Mucosa of descending colon (tissue), 3 donors: Measurements from ENCODE around the gene ADISSP. TPM values are rescaled to one million over a fixed set of nuclear protein-coding genes. Genes with fewer than 3 reads are reported as not detected.
A peak's percentile ranks its signal among the peaks of the same experiment; 100 is the strongest.

Source experiments
- ATAC-seq: fragments of 200-7000 bp; cut with Tn5 transposase; one replicate; pipeline ENCODE4 v1.9.1; 2020; ENCODE audit warnings: mild to moderate bottlenecking, moderate library complexity
- DNase-seq, 3 donors: peaks; one replicate each; pipeline ENCODE4 v3.0.0-alpha.2; 2020
- H3K36me3 ChIP-seq: fragments of 200-600 bp; one replicate; pipeline ENCODE4 v1.8.0; 2021; ENCODE audit warnings: low read depth, mild to moderate bottlenecking
- H3K4me1 ChIP-seq: fragments of 200-600 bp; one replicate; pipeline ENCODE4 v1.8.0; 2021; ENCODE audit warnings: low read depth, mild to moderate bottlenecking
- H3K4me3 ChIP-seq: fragments of 200-600 bp; one replicate; pipeline ENCODE4 v1.8.0; 2021; ENCODE audit warnings: mild to moderate bottlenecking
- H3K9me3 ChIP-seq: fragments of 200-600 bp; one replicate; pipeline ENCODE4 v1.8.0; 2021; ENCODE audit warnings: mild to moderate bottlenecking
- intact Hi-C, 2 donors: fragments of 100-400 bp; cut with DNase I in 1 of 2; cut with micrococcal nuclease in 1 of 2; formaldehyde crosslinking; loops; one replicate each; pipeline versions ENCODE4 v1.11.0 to v1.11.1; 2022; cut with DNase I, micrococcal nuclease
- total RNA-seq, 3 donors: library from RNA; stranded (reverse); fragmentation: NEBNext Ultra II Directional in 2 of 3; extraction: Animal tissue kit (Norgen Biotek cat#: 25700) in 2 of 3; gene quantifications; one replicate each; pipeline versions ENCODE4 v1.2.1 to v1.2.4, GENCODE V29; 2021 to 2023
- TF ChIP-seq, protein P1 (sequence below): fragments of 200-600 bp; IDR thresholded peaks from one replicate; pipeline ENCODE4 v1.8.0; 2022; ENCODE audit warnings: antibody characterized with exemption, mild to moderate bottlenecking
- donor health status: DM: no; HTN: no; CAD: no; lungs with moderate emphysema.
- donor health status: DM: no; HTN: no; CAD: no.
- donor health status: DM: no; HTN: yes; CAD: no.

Gene ADISSP
- total RNA-seq, 3 donors from 2014 or later = 14.5 to 69.6 (median 26.5) TPM

DNA sequence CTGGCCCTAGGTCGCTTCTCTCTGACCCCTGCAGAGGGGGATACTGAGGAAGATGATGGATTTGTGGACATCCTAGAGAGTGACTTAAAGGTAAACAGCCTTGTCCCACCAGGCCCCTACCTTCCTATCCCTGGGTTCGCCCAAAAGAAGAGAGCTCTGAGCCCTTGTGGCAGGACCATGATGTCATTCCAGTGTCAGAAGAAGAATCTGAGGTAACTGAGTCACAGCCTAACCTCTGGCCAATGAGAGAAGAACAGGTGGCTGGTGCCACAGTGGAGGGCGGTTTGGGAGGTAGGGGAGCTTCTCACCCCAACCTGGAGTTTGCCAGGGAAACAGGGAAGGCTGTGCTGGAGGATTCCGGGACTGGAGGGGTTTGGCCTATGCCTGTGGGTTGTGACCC is 33.7 kb upstream of the ADISSP start:
- Histone ChIP-seq H3K36me3 (no peaks in the 10 kb centered on the region), H3K4me1 (peaks cover 39% of the 10 kb centered on the region), H3K4me3 (no peak overlapping the region), H3K9me3 (no peaks in the 10 kb centered on the region)
- DNase-seq (no peak), ATAC-seq (no peak)
- intact Hi-C loops = no loop called here
- TF ChIP-seq, protein P1, sequence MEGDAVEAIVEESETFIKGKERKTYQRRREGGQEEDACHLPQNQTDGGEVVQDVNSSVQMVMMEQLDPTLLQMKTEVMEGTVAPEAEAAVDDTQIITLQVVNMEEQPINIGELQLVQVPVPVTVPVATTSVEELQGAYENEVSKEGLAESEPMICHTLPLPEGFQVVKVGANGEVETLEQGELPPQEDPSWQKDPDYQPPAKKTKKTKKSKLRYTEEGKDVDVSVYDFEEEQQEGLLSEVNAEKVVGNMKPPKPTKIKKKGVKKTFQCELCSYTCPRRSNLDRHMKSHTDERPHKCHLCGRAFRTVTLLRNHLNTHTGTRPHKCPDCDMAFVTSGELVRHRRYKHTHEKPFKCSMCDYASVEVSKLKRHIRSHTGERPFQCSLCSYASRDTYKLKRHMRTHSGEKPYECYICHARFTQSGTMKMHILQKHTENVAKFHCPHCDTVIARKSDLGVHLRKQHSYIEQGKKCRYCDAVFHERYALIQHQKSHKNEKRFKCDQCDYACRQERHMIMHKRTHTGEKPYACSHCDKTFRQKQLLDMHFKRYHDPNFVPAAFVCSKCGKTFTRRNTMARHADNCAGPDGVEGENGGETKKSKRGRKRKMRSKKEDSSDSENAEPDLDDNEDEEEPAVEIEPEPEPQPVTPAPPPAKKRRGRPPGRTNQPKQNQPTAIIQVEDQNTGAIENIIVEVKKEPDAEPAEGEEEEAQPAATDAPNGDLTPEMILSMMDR = no peak

DNA sequence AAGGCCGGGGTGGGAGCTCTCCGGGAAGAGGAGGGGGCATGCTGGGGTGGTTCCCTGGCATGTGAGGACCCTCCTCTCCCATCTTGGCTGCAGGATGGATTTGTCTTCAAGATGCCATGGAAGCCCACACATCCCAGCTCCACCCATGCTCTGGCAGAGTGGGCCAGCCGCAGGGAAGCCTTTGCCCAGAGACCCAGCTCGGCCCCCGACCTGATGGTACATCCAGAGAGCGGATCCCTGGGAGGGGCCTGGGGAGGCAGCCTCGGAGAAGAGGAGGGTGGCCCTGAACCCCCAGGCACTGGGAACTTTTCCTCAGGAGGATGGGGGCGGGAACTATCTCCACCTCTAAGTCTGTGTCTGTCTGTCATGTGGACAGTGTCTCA is 33.3 kb upstream of the ADISSP start:
- Histone ChIP-seq H3K4me1 (peaks cover 35% of the 10 kb centered on the region), H3K4me3 (no peak overlapping the region), H3K9me3 (no peaks in the 10 kb centered on the region), H3K36me3 (no peaks in the 10 kb centered on the region)
- intact Hi-C loops = no loop called here
- TF ChIP-seq, protein P1 = no peak
- DNase-seq (peak in 1 of 3 donors; percentile 60), ATAC-seq (no peak)

DNA sequence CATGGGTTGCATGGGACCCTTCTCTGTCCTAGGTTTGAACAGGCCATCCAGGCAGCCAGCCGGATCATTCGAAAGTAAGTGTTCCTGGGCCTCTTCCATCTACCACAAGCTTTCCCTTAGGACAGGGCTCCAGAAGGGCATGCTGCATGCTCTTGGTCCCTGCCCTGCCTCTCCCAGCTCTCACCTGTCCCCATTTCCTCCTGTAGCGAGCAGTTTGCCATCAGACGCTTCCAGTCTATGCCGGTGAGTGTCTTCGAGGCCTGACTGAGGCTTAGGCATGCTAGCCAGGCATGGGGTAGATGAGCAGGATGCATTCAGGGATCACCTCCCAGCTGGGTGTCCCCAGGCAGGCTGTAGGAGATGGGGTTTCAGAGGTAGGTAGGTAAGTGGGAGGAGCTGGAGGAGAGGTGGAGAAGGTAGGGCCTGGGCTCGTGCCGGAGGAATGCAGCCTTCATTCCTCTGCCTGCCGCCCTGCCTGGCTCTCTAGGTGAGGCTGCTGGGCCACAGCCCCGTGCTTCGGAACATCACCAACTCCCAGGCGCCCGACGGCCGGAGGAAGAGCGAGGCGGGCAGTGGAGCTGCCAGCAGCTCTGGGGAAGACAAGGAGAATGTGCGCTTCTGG is 32.8 kb upstream of the ADISSP start:
- DNase-seq = peak in 1 of 3 donors; percentile 53
- no peaks in the 10 kb centered on the region for H3K9me3 ChIP-seq
- no peak overlapping the region for H3K4me3 ChIP-seq
- no peak for ATAC-seq
- TF ChIP-seq, protein P1 = no peak
- H3K4me1 ChIP-seq = peaks cover 34% of the 10 kb centered on the region
- no peaks in the 10 kb centered on the region for H3K36me3 ChIP-seq
- intact Hi-C loops = no loop called here

DNA sequence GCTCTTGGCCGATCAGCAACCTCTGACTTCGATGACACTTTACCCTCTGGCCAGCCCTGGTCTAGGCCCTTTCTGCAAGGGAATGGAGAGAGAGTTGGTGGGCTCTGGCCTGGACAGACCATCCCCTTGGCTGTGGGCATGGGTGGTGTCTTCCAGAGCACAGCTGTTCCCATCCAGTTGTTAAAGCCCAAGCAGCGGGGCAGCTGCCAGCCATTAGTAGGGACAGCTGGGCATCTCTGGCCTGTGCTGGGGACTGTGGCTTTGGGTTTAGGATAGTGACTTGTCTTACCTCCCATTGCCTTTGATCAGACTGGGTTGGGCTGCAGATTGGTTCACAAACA is 31.3 kb upstream of the ADISSP start:
- H3K36me3 ChIP-seq = no peaks in the 10 kb centered on the region
- intact Hi-C loops = no loop called here
- DNase-seq (peak in 1 of 3 donors; percentile 39), ATAC-seq (no peak)
- peaks cover 34% of the 10 kb centered on the region for H3K4me1 ChIP-seq
- no peak overlapping the region for H3K4me3 ChIP-seq
- no peaks in the 10 kb centered on the region for H3K9me3 ChIP-seq
- TF ChIP-seq, protein P1 = no peak

DNA sequence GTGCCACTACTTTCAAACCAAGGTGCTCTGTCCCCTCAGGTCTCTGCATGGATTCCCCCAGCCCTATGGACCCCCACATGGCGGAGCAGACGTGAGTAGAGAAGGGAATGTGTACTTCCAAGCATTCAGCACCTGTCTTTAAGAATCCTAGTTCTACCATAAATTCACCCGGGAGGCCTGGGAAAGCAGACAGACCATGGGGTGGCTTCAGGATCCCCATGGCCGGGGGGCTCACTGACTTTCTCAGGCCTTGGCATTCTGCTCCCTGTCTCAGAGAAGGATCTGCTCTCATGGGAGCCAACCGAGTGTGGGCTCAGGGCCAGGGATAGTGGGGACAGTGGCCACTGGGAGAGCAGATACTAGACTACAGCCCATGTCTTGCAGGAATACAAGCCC is 30.8 kb upstream of the ADISSP start:
- no peaks in the 10 kb centered on the region for H3K36me3 ChIP-seq

More for the DNA sequence above, 30.8 kb upstream of the ADISSP start:
- TF ChIP-seq, protein P1 = no peak
- ATAC-seq (no peak), DNase-seq (peak in 2 of 3 donors; percentile 33 to 52)
- Histone ChIP-seq H3K4me3 (no peak overlapping the region), H3K9me3 (no peaks in the 10 kb centered on the region), H3K4me1 (peaks cover 34% of the 10 kb centered on the region)
- intact Hi-C loops = no loop called here
